Left kidney (tissue), 2 donors: Measurements from ENCODE around the gene KLHDC8B. TPM values are rescaled to one million over a fixed set of nuclear protein-coding genes. Genes with fewer than 3 reads are reported as not detected.
"Not testable (repeated sequence)": the region's sequence is repeated elsewhere in the genome, so short reads cannot be mapped to it uniquely, and the experiment has no call there.

Source experiments
- DNase-seq: peaks from one replicate; pipeline ENCODE4 v3.0.0-alpha.2; 2013
- polyA plus RNA-seq: library from polyadenylated mRNA; unstranded; fragments of 120-200 nt; gene quantifications from one replicate; pipeline ENCODE4 v1.2.1, GENCODE V29; 2013; ENCODE audit not compliant: insufficient read length

The KLHDC8B gene
- polyA plus RNA-seq, 1 donor: 41.1 TPM

- no peak for DNase-seq
Observed at GRCh38 chr3:49181351-49181750, 10.0 kb downstream of the KLHDC8B start.

GRCh38 chr3:49182682-49183081 lies 11.3 kb downstream of the KLHDC8B start:
- DNase-seq: no peak

GRCh38 chr3:49183873-49184272 lies 12.5 kb downstream of the KLHDC8B start:
- DNase-seq: no peak

GRCh38 chr3:49191741-49192140 lies 20.3 kb downstream of the KLHDC8B start:
- DNase-seq: no peak

GRCh38 chr3:49198161-49198560 lies 26.8 kb downstream of the KLHDC8B start:
- DNase-seq: no peak

- no peak for DNase-seq
Observed at GRCh38 chr3:49198611-49199230, 27.3 kb downstream of the KLHDC8B start.

GRCh38 chr3:49199239-49199899 lies 28.0 kb downstream of the KLHDC8B start:
- DNase-seq: peak; percentile 71

- DNase-seq: no peak
Observed at GRCh38 chr3:49199900-49200281, 28.5 kb downstream of the KLHDC8B start.

- DNase-seq: no peak
Observed at GRCh38 chr3:49213541-49213943, 42.1 kb downstream of the KLHDC8B start.

- DNase-seq: no peak
Observed at GRCh38 chr3:49213998-49214397, 42.6 kb downstream of the KLHDC8B start.

GRCh38 chr3:49216687-49217086 lies 45.3 kb downstream of the KLHDC8B start:
- DNase-seq: not testable (repeated sequence)

- DNase-seq: not testable (repeated sequence)
Observed at GRCh38 chr3:49217108-49217507, 45.7 kb downstream of the KLHDC8B start.

GRCh38 chr3:49217688-49218470 lies 46.5 kb downstream of the KLHDC8B start:
- DNase-seq: no peak

GRCh38 chr3:49218471-49218989 lies 47.1 kb downstream of the KLHDC8B start:
- DNase-seq: not testable (repeated sequence)

- DNase-seq: no peak
Observed at GRCh38 chr3:49219132-49219531, 47.7 kb downstream of the KLHDC8B start.

GRCh38 chr3:49220985-49221563 lies 49.7 kb downstream of the KLHDC8B start:
- not testable (repeated sequence) for DNase-seq

GRCh38 chr3:49222002-49222401 lies 50.6 kb downstream of the KLHDC8B start:
- DNase-seq: no peak

Other genes starting within 250 kb of the KLHDC8B start
- gene P4HTM, start 181.4 kb upstream of the KLHDC8B start, polyA plus RNA-seq: 42.0 TPM
- gene WDR6, start 164.2 kb upstream of the KLHDC8B start, polyA plus RNA-seq: 214 TPM
- 78.5 TPM for gene DALRD3, start 153.0 kb upstream of the KLHDC8B start, polyA plus RNA-seq
- 50.2 TPM for gene NDUFAF3, start 149.5 kb upstream of the KLHDC8B start, polyA plus RNA-seq
- gene IMPDH2, start 142.2 kb upstream of the KLHDC8B start, polyA plus RNA-seq: 217 TPM
- gene QRICH1, start 77.5 kb upstream of the KLHDC8B start, polyA plus RNA-seq: 97.6 TPM
- 315 TPM for gene QARS1, start 66.8 kb upstream of the KLHDC8B start, polyA plus RNA-seq
- 56.3 TPM for gene USP19, start 50.8 kb upstream of the KLHDC8B start, polyA plus RNA-seq
- gene LAMB2, start 38.5 kb upstream of the KLHDC8B start, polyA plus RNA-seq: 435 TPM
- 21.0 TPM for gene CCDC71, start 5.3 kb upstream of the KLHDC8B start, polyA plus RNA-seq
- gene C3orf62, start 105.6 kb downstream of the KLHDC8B start, polyA plus RNA-seq: 13.1 TPM
- gene USP4, start 168.5 kb downstream of the KLHDC8B start, polyA plus RNA-seq: 81.0 TPM
- gene GPX1, start 186.8 kb downstream of the KLHDC8B start, polyA plus RNA-seq: 84.1 TPM
- gene RHOA, start 240.4 kb downstream of the KLHDC8B start, polyA plus RNA-seq: 511 TPM
- 31.7 TPM for gene TCTA, start 240.8 kb downstream of the KLHDC8B start, polyA plus RNA-seq